Neural cell (in vitro differentiated cells): ENCODE measurements around the gene GTPBP1. TPM values are rescaled to one million over a fixed set of nuclear protein-coding genes. Genes with fewer than 3 reads are reported as not detected.

Experiments
- H2AFZ ChIP-seq: fragments of 200-600, 300-800 bp; sonication (generic), shearing (Covaris generic); 2 replicates; pipeline ENCODE4 v1.6.0; 2014; ENCODE audit warnings: low read depth, mild to moderate bottlenecking, antibody characterized with exemption, low read length, moderate library complexity
- H3F3A ChIP-seq: fragments of 200-600 bp; shearing (Covaris generic); 2 replicates; pipeline ENCODE4 v1.6.1; 2016; ENCODE audit warnings: mild to moderate bottlenecking, moderate library complexity, mixed read lengths, antibody characterized with exemption, low read length; ENCODE audit not compliant: insufficient read depth, poor library complexity, severe bottlenecking
- H3K27ac ChIP-seq: fragments of 200-600, 300-800 bp; sonication (generic), shearing (Covaris generic); 2 replicates; pipeline ENCODE4 v1.5.1; 2014; ENCODE audit warnings: mild to moderate bottlenecking, low read length, moderate library complexity
- H3K27me3 ChIP-seq: fragments of 300-800, 200-600 bp; sonication (generic), shearing (Covaris generic); 2 replicates; pipeline ENCODE4 v1.6.0; 2014; ENCODE audit warnings: mild to moderate bottlenecking, low read depth, low read length, moderate library complexity; ENCODE audit not compliant: insufficient read depth
- H3K36me3 ChIP-seq: fragments of 300-800, 200-600 bp; sonication (generic), shearing (Covaris generic); 2 replicates; pipeline ENCODE4 v1.5.1; 2014; ENCODE audit warnings: mild to moderate bottlenecking, antibody characterized with exemption, low read length, moderate library complexity; ENCODE audit not compliant: insufficient read depth
- H3K4me2 ChIP-seq: fragments of 300-800, 200-600 bp; sonication (generic), shearing (Covaris generic); 2 replicates; pipeline ENCODE4 v1.6.0; 2014; ENCODE audit warnings: mild to moderate bottlenecking, low read length
- H3K4me3 ChIP-seq: fragments of 300-800, 200-600 bp; sonication (generic), shearing (Covaris generic); 2 replicates; pipeline ENCODE4 v1.5.1; 2014; ENCODE audit warnings: mild to moderate bottlenecking, low read length, moderate library complexity
- H3K79me2 ChIP-seq: fragments of 200-600 bp; shearing (Covaris generic); replicated peaks from 2 replicates; pipeline ENCODE4 v1.6.0; 2014; ENCODE audit warnings: mild to moderate bottlenecking, low read length, moderate library complexity; ENCODE audit not compliant: insufficient read depth
- H3K9ac ChIP-seq: fragments of 300-800, 200-600 bp; sonication (generic), shearing (Covaris generic); 2 replicates; pipeline ENCODE4 v1.6.1; 2016; ENCODE audit warnings: mild to moderate bottlenecking, low read length, mixed read lengths
- H3K9me2 ChIP-seq: fragments of 200-600 bp; shearing (Covaris generic); 2 replicates; pipeline ENCODE4 v1.6.1; 2016; ENCODE audit warnings: mild to moderate bottlenecking, low read length, mixed read lengths; ENCODE audit not compliant: insufficient read depth
- H3K9me3 ChIP-seq: fragments of 200-600, 300-800 bp; sonication (generic), shearing (Covaris generic); 2 replicates; pipeline ENCODE4 v1.6.1; 2016; ENCODE audit warnings: mild to moderate bottlenecking, mixed run types, low read length, moderate library complexity, mixed read lengths
- H4K20me1 ChIP-seq: fragments of 200-600 bp; shearing (Covaris generic); 2 replicates; pipeline ENCODE4 v1.6.1; 2016; ENCODE audit warnings: mild to moderate bottlenecking, mixed run types; ENCODE audit not compliant: insufficient read depth
- CTCF ChIP-seq: fragments of 450-650 bp; IDR thresholded peaks from 2 replicates; pipeline ENCODE4 v1.5.1; 2014; ENCODE audit warnings: antibody characterized with exemption, mild to moderate bottlenecking, moderate library complexity; ENCODE audit not compliant: poor library complexity, severe bottlenecking
- EP300 ChIP-seq: fragments of 450-650 bp; conservative IDR thresholded peaks from 2 replicates; pipeline ENCODE4 v1.6.1; 2014; ENCODE audit warnings: antibody characterized with exemption, mild to moderate bottlenecking, moderate library complexity; ENCODE audit not compliant: poor library complexity, severe bottlenecking
- EZH2 ChIP-seq: fragments of 200-600, 300-800 bp; shearing (Covaris generic), sonication (generic); IDR thresholded peaks from 2 replicates; pipeline ENCODE4 v1.6.1; 2014; ENCODE audit warnings: antibody characterized with exemption, low read length, borderline replicate concordance, mild to moderate bottlenecking; ENCODE audit not compliant: insufficient read depth, poor library complexity, severe bottlenecking
- MXI1 ChIP-seq: fragments of 450-650 bp; conservative IDR thresholded peaks from 2 replicates; pipeline ENCODE4 v1.6.1; 2014; ENCODE audit warnings: antibody characterized with exemption, mild to moderate bottlenecking; ENCODE audit not compliant: poor library complexity, severe bottlenecking
- POLR2AphosphoS5 ChIP-seq: IDR thresholded peaks from 2 replicates; pipeline ENCODE4 v1.6.1; 2012
- RAD21 ChIP-seq: fragments of 450-650 bp; conservative IDR thresholded peaks from 2 replicates; pipeline ENCODE4 v1.6.1; 2014; ENCODE audit warnings: antibody characterized with exemption, mild to moderate bottlenecking, moderate library complexity
- REST ChIP-seq: IDR thresholded peaks from 2 replicates; pipeline ENCODE4 v1.6.1; 2012; ENCODE audit warnings: borderline replicate concordance
- SMC3 ChIP-seq: fragments of 450-650 bp; conservative IDR thresholded peaks from 2 replicates; pipeline ENCODE4 v1.6.1; 2014; ENCODE audit warnings: antibody characterized with exemption, mild to moderate bottlenecking, moderate library complexity; ENCODE audit not compliant: poor library complexity
- TAF1 ChIP-seq: IDR thresholded peaks from 2 replicates; pipeline ENCODE4 v1.6.1; 2012; ENCODE audit warnings: low read depth
- polyA plus RNA-seq: library from polyadenylated mRNA; depleted of rRNA; stranded (reverse); fragments of >200 nt; gene quantifications from 2 replicates; pipeline ENCODE4 v1.2.3, GENCODE V29; 2014

GTPBP1 gene
- polyA plus RNA-seq, 1 donor from 2014 or later, result 31.9 TPM

- H4K20me1 ChIP-seq, result no peaks in the 10 kb centered on the region
- H2AFZ ChIP-seq, result no peak overlapping the region
- no peaks in the 10 kb centered on the region for H3K9me3 ChIP-seq
- H3K9me2 ChIP-seq, result no peaks in the 10 kb centered on the region
- peak overlapping the region; percentile 46 for H3K9ac ChIP-seq
- H3K4me2 ChIP-seq, result no peak overlapping the region
- no peaks in the 10 kb centered on the region for H3K36me3 ChIP-seq
- H3K27ac ChIP-seq, result peak overlapping the region; percentile 87
- peaks cover 20% of the 10 kb centered on the region for H3K79me2 ChIP-seq
- H3K4me3 ChIP-seq, result peak overlapping the region; percentile 37
- H3F3A ChIP-seq, result no peaks in the 10 kb centered on the region
- TF ChIP-seq EP300, result peak; percentile 90
- TF ChIP-seq POLR2AphosphoS5, result peak; percentile 49
- no peak for TF ChIP-seq EZH2
- TF ChIP-seq SMC3, result no peak
- TF ChIP-seq REST, result no peak
- no peak for TF ChIP-seq CTCF
- no peak for TF ChIP-seq MXI1
- TF ChIP-seq RAD21, result no peak
- no peak for TF ChIP-seq TAF1
- H3K27me3 ChIP-seq, result no peaks in the 10 kb centered on the region
Measured at GRCh38 chr22:38758276-38758945, 52.7 kb downstream of the GTPBP1 start.

- Histone ChIP-seq H3K79me2 (peaks cover 14% of the 10 kb centered on the region), H3K4me2 (no peak overlapping the region), H2AFZ (no peak overlapping the region), H3K27me3 (no peaks in the 10 kb centered on the region), H3K27ac (peak overlapping the region; percentile 87), H4K20me1 (no peaks in the 10 kb centered on the region), H3K9ac (peak overlapping the region; percentile 46), H3K36me3 (no peaks in the 10 kb centered on the region), H3K9me3 (no peaks in the 10 kb centered on the region), H3K9me2 (no peaks in the 10 kb centered on the region), H3K4me3 (peak overlapping the region; percentile 37), H3F3A (no peaks in the 10 kb centered on the region)
- no peak for TF ChIP-seq EZH2
- no peak for TF ChIP-seq TAF1
- no peak for TF ChIP-seq RAD21
- TF ChIP-seq SMC3, result no peak
- TF ChIP-seq REST, result no peak
- no peak for TF ChIP-seq CTCF
Measured at GRCh38 chr22:38759005-38759404, 53.3 kb downstream of the GTPBP1 start.
